Measurements from ENCODE around the gene CD109. TPM values are rescaled to one million over a fixed set of nuclear protein-coding genes. Genes with fewer than 3 reads are reported as not detected.

CD109 gene
- polyA plus RNA-seq, 6 donors from 2014 or later, result 0.07 TPM; not detected in 5

DNA sequence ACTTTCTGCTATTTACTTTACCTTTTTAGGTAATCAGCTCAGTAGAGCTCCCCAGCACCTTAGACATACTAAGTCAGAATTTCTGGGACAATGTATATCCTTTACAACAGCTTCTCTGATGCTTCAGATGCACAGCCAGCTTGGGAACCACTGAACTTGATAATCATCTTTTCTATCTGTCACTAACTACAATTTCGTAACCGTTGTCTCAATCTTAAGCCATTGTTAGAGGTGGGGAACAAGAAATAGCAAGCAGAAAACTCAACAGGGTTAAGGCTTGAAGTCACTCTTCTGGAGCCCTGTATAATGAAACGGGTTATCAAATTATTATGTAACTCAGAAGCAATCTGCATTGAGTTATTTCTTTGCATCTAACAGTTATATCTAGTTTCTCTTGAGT is 47.1 kb downstream of the CD109 start:
- Mint-ChIP-seq H3K4me3 (no peak overlapping the region), H3K9me3 (no peaks in the 10 kb centered on the region), H3K27ac (no peak overlapping the region), H3K36me3 (no peaks in the 10 kb centered on the region), H3K27me3 (peaks cover 0 to 3% (median 0%) of the 10 kb centered on the region in 3 donors), H3K4me1 (no peaks in the 10 kb centered on the region)
- ATAC-seq (ENCODE audit: low read depth in 2 of 2) (no peak), DNase-seq (no peak)

- peaks cover 0 to 3% (median 0%) of the 10 kb centered on the region in 3 donors for H3K27me3 Mint-ChIP-seq
- DNase-seq, result no peak
- ATAC-seq (ENCODE audit: low read depth in 2 of 2), result no peak
- H3K9me3 Mint-ChIP-seq, result no peaks in the 10 kb centered on the region
- H3K27ac Mint-ChIP-seq, result no peak overlapping the region
- H3K4me3 Mint-ChIP-seq, result no peak overlapping the region
- no peaks in the 10 kb centered on the region for H3K4me1 Mint-ChIP-seq
- H3K36me3 Mint-ChIP-seq, result no peaks in the 10 kb centered on the region
These were observed 47.6 kb downstream of the CD109 start for GRCh38 chr6:73743556-73743955.

- H3K4me3 Mint-ChIP-seq, result no peak overlapping the region
- no peaks in the 10 kb centered on the region for H3K9me3 Mint-ChIP-seq
- H3K27ac Mint-ChIP-seq, result no peak overlapping the region
These were observed 50.8 kb downstream of the CD109 start for GRCh38 chr6:73746787-73747186.

GRCh38 chr6:73747289-73747688 is 51.3 kb downstream of the CD109 start:
- no peaks in the 10 kb centered on the region for H3K4me1 Mint-ChIP-seq
- no peaks in the 10 kb centered on the region for H3K36me3 Mint-ChIP-seq
- no peaks in the 10 kb centered on the region for H3K27me3 Mint-ChIP-seq
- ATAC-seq (ENCODE audit: low read depth in 2 of 2) (peak; percentile 84 to 92), DNase-seq (peak; percentile 23)
- H3K27ac Mint-ChIP-seq, result no peak overlapping the region
- no peaks in the 10 kb centered on the region for H3K9me3 Mint-ChIP-seq
- H3K4me3 Mint-ChIP-seq, result no peak overlapping the region

More at GRCh38 chr6:73746787-73747186, 50.8 kb downstream of the CD109 start:
- ATAC-seq (ENCODE audit: low read depth in 2 of 2), result peak in 1 of 2 donors; percentile 13
- Mint-ChIP-seq H3K36me3 (no peaks in the 10 kb centered on the region), H3K4me1 (no peaks in the 10 kb centered on the region), H3K27me3 (no peaks in the 10 kb centered on the region)
- no peak for DNase-seq

DNA sequence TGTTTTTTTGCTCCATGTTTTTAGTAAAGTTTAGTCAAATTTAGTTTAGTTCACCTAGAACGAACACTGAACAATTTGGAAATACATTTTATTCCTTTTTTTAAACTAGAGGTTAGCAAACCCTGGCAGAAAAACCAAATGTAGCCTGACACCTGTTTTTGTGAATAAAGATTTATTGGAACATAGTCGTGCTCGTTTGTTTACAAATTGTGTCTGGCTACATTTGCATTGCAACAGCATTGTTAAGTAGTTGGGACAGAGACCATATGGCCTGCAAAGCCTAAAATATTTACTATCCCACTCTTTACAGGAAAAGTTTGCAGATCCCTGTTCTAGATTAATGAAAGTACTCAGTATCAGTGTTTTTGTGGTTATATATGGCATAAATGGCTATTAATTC is 56.9 kb downstream of the CD109 start:
- no peak overlapping the region for H3K27ac Mint-ChIP-seq
- H3K9me3 Mint-ChIP-seq, result no peaks in the 10 kb centered on the region
- H3K36me3 Mint-ChIP-seq, result no peaks in the 10 kb centered on the region
- H3K27me3 Mint-ChIP-seq, result no peaks in the 10 kb centered on the region
- ATAC-seq (ENCODE audit: low read depth in 2 of 2) (no peak), DNase-seq (no peak)
- H3K4me1 Mint-ChIP-seq, result no peaks in the 10 kb centered on the region
- H3K4me3 Mint-ChIP-seq, result no peak overlapping the region

DNA sequence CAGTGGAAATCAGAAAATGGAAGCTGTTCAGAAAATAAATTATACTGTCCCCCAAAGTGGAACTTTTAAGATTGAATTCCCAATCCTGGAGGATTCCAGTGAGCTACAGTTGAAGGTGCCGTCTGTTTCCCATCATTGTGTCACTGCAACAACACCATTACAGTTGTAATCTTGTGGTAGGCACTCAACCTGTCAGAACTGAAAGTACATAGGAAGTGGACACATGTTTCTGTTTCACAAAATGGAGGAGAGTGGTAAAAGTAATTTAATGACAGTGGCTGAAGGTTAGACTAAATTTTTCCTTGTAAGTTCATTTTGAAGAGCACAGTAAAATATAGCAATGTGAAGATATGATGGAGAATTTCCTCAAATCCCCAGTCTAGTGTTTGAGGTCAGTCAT is 70.0 kb downstream of the CD109 start:
- no peaks in the 10 kb centered on the region for H3K9me3 Mint-ChIP-seq
- no peak for ATAC-seq (ENCODE audit: low read depth in 2 of 2)

DNA sequence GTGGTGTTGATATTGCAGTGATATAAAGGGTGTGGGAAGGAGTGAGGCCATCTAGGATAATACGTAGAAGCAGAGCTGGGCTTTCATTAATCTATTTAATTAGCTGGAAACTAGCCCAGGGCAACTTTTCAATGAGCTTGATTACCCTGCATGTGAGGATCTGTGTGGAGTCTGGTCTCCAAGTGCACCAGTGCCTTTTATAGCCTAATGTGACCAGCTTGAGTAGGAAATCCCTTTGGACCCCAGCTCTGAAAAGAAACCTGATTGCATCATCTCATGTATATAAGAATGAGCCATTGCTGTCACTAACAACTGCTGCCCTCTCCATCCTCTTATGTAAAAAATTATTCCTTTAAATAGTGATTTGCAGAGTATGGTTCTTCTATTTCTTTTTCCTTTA is 72.6 kb downstream of the CD109 start:
- no peaks in the 10 kb centered on the region for H3K36me3 Mint-ChIP-seq
- DNase-seq, result no peak
- H3K27ac Mint-ChIP-seq, result no peak overlapping the region
- H3K27me3 Mint-ChIP-seq, result no peaks in the 10 kb centered on the region
- no peak overlapping the region for H3K4me3 Mint-ChIP-seq
- H3K9me3 Mint-ChIP-seq, result no peaks in the 10 kb centered on the region
- no peak for ATAC-seq (ENCODE audit: low read depth in 2 of 2)
- H3K4me1 Mint-ChIP-seq, result no peaks in the 10 kb centered on the region

More for the DNA sequence above, 70.0 kb downstream of the CD109 start:
- no peak overlapping the region for H3K27ac Mint-ChIP-seq
- no peak overlapping the region for H3K4me3 Mint-ChIP-seq
- no peaks in the 10 kb centered on the region for H3K27me3 Mint-ChIP-seq
- no peaks in the 10 kb centered on the region for H3K4me1 Mint-ChIP-seq
- no peaks in the 10 kb centered on the region for H3K36me3 Mint-ChIP-seq
- no peak for DNase-seq

DNA sequence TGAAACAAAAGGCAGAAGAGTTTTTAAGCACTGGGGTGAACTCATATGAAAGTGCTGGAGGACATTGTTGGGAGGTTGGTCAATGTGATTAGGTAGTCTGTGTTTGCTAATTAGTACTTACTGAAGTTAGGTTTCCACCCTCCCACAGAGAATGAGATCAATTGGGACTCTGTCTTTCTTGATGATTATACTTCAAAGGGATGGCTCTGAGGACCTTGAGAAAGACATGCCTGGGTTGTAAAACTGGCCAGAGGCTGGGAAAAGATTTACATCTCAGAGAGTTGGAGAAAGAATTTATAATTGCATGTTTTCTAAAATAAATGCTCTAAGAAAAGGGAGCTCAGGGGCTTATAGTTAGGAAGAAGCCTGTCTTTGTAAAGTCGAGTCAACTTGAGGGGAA is 74.0 kb downstream of the CD109 start:
- ATAC-seq (ENCODE audit: low read depth in 2 of 2) (no peak), DNase-seq (no peak)
- Mint-ChIP-seq H3K9me3 (no peaks in the 10 kb centered on the region), H3K27ac (no peak overlapping the region), H3K4me3 (no peak overlapping the region), H3K4me1 (no peaks in the 10 kb centered on the region), H3K27me3 (no peaks in the 10 kb centered on the region), H3K36me3 (no peaks in the 10 kb centered on the region)

DNA sequence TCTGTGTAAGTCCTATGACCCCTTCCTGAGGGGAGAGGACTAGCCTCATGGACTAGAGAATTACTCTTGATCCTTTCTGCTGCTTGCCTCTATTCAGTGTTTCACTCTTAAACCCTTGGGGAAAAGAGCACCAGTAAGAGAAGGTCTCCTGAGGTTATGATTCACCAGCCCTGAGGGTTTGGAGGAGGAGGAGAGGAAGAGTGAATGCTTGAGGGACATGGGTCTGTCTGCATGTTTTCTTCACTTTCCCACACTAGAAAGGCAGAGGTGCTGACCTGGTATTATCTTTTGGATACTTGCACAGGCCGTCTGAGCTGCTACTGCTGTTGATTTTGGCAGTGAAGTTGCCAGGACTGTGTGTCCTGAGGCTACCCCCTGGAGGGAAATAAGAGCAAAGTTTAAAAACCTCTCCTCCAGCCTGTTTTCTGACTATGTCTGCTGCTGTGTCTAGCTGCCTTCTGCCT is 78.3 kb downstream of the CD109 start:
- ATAC-seq (ENCODE audit: low read depth in 2 of 2), result no peak
- no peaks in the 10 kb centered on the region for H3K9me3 Mint-ChIP-seq

GRCh38 chr6:73779943-73780342 is 83.9 kb downstream of the CD109 start:
- no peak for ATAC-seq (ENCODE audit: low read depth in 2 of 2)
- peaks cover 0 to 5% (median 0%) of the 10 kb centered on the region in 3 donors for H3K27me3 Mint-ChIP-seq
- no peak overlapping the region for H3K4me3 Mint-ChIP-seq
- H3K27ac Mint-ChIP-seq, result no peak overlapping the region
- H3K36me3 Mint-ChIP-seq, result no peaks in the 10 kb centered on the region
- DNase-seq, result no peak
- no peaks in the 10 kb centered on the region for H3K9me3 Mint-ChIP-seq
- no peaks in the 10 kb centered on the region for H3K4me1 Mint-ChIP-seq

More for the DNA sequence above, 78.3 kb downstream of the CD109 start:
- Mint-ChIP-seq H3K4me3 (no peak overlapping the region), H3K27ac (no peak overlapping the region), H3K36me3 (no peaks in the 10 kb centered on the region), H3K27me3 (no peaks in the 10 kb centered on the region), H3K4me1 (no peaks in the 10 kb centered on the region)
- no peak for DNase-seq

- Mint-ChIP-seq H3K36me3 (no peaks in the 10 kb centered on the region), H3K4me3 (no peak overlapping the region), H3K27ac (no peak overlapping the region), H3K27me3 (peaks cover 0 to 5% (median 0%) of the 10 kb centered on the region in 3 donors), H3K4me1 (no peaks in the 10 kb centered on the region), H3K9me3 (no peaks in the 10 kb centered on the region)
- DNase-seq (no peak), ATAC-seq (ENCODE audit: low read depth in 2 of 2) (no peak)
These were observed 86.9 kb downstream of the CD109 start for GRCh38 chr6:73782911-73783310.

DNA sequence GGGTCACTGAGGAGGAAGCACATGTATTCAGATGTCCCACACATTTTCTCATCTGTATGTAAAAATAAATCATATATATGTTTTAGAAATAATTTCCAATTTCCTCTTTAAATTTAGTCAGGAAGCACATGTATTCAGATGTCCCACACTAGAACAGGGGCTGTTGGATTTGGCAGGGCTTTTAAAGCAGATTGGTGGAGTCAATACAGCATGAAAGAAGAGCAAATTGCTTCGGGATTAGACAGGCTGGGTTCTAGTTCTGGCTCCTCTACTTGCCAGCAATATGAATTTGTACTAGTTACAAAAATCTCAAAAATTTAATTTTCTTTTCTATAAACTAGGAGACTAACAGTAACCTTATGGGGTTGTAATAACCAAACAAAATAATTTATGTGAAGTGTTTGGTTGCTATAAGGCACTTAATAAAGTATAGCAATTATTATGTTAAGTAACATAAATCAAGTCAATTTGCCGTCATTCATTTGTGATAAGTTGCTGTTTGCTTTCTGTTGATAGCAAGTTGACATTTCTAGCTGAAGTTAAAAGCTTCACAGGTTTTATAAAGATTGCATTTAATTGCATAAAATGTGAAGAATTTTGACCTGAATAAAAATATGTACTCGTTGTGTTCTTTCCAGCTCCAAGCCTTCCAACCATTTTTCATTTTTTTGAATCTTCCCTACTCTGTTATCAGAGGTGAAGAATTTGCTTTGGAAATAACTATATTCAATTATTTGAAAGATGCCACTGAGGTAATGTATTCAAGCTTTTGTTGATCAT is 88.9 kb downstream of the CD109 start:
- H3K9me3 Mint-ChIP-seq, result no peaks in the 10 kb centered on the region
- no peak for DNase-seq
- no peak for ATAC-seq (ENCODE audit: low read depth in 2 of 2)
- no peak overlapping the region for H3K27ac Mint-ChIP-seq
- H3K36me3 Mint-ChIP-seq, result no peaks in the 10 kb centered on the region
- peaks cover 0 to 5% (median 0%) of the 10 kb centered on the region in 3 donors for H3K27me3 Mint-ChIP-seq
- H3K4me1 Mint-ChIP-seq, result no peaks in the 10 kb centered on the region
- no peak overlapping the region for H3K4me3 Mint-ChIP-seq

GRCh38 chr6:73790574-73790973 is 94.6 kb downstream of the CD109 start:
- Mint-ChIP-seq H3K27ac (no peak overlapping the region), H3K27me3 (no peaks in the 10 kb centered on the region), H3K9me3 (no peaks in the 10 kb centered on the region), H3K4me3 (no peak overlapping the region), H3K4me1 (no peaks in the 10 kb centered on the region), H3K36me3 (no peaks in the 10 kb centered on the region)
- no peak for ATAC-seq (ENCODE audit: low read depth in 2 of 2)
- DNase-seq, result no peak

- no peak for ATAC-seq (ENCODE audit: low read depth in 2 of 2)
- Mint-ChIP-seq H3K27me3 (peaks cover 0 to 5% (median 0%) of the 10 kb centered on the region in 3 donors), H3K27ac (no peak overlapping the region), H3K9me3 (no peaks in the 10 kb centered on the region), H3K4me1 (no peaks in the 10 kb centered on the region), H3K4me3 (no peak overlapping the region), H3K36me3 (no peaks in the 10 kb centered on the region)
- DNase-seq, result no peak
These were observed 95.3 kb downstream of the CD109 start for GRCh38 chr6:73791336-73791735.
